Measurements from ENCODE around the gene GSTP1. TPM values are rescaled to one million over a fixed set of nuclear protein-coding genes. Genes with fewer than 3 reads are reported as not detected.
"Not testable (repeated sequence)": the region's sequence is repeated elsewhere in the genome, so short reads cannot be mapped to it uniquely, and the experiment has no call there.

GSTP1 gene
- total RNA-seq, 2 experiments from 2014 or later: 339 to 406 TPM

- Mint-ChIP-seq H3K27me3 (peaks cover 9% of the 10 kb centered on the region), H3K4me3 (peak overlapping the region; percentile 65), H3K27ac (peak overlapping the region; percentile 94), H3K36me3 (peaks cover 7% of the 10 kb centered on the region), H3K4me1 (peaks cover 37% of the 10 kb centered on the region), H3K9me3 (ENCODE audit: low read depth) (no peaks in the 10 kb centered on the region)
- CTCF ChIA-PET: interaction anchor here (0.6 to 7.5 kb wide), 27 partner anchors 9 to 733 kb away, joined by 3 to 111 read pairs (median 4); partner anchors contain the start of genes GSTP1 and NUDT8
- ATAC-seq: peak; percentile 57
- DNase-seq: peak; percentile 83
These were observed 31.4 kb downstream of the GSTP1 start for GRCh38 chr11:67614730-67615714.

- peaks cover 6% of the 10 kb centered on the region for H3K36me3 Mint-ChIP-seq
- no peak overlapping the region for H3K27ac Mint-ChIP-seq
- no peaks in the 10 kb centered on the region for H3K9me3 Mint-ChIP-seq (ENCODE audit: low read depth)
- ATAC-seq (no peak), DNase-seq (no peak)
- peaks cover 9% of the 10 kb centered on the region for H3K27me3 Mint-ChIP-seq
- peaks cover 37% of the 10 kb centered on the region for H3K4me1 Mint-ChIP-seq
- CTCF ChIA-PET: interaction anchor here (0.6 to 7.5 kb wide), 9 partner anchors 8 to 100 kb away, joined by 3 to 111 read pairs (median 3); partner anchors contain the start of genes GSTP1 and NUDT8
- peak overlapping the region; percentile 37 for H3K4me3 Mint-ChIP-seq
These were observed 32.3 kb downstream of the GSTP1 start for GRCh38 chr11:67615728-67616430.

- DNase-seq: no peak
- H3K36me3 Mint-ChIP-seq: peaks cover 5% of the 10 kb centered on the region
- no peak for ATAC-seq
- peak overlapping the region; percentile 37 for H3K4me3 Mint-ChIP-seq
- peaks cover 9% of the 10 kb centered on the region for H3K27me3 Mint-ChIP-seq
- H3K4me1 Mint-ChIP-seq: peaks cover 36% of the 10 kb centered on the region
- peak overlapping the region; percentile 11 for H3K27ac Mint-ChIP-seq
- H3K9me3 Mint-ChIP-seq (ENCODE audit: low read depth): no peaks in the 10 kb centered on the region
- CTCF ChIA-PET: interaction anchor here (0.5 to 7.5 kb wide), 10 partner anchors 9 to 101 kb away, joined by 3 to 111 read pairs (median 3); partner anchors contain the start of gene NUDT8
These were observed 33.0 kb downstream of the GSTP1 start for GRCh38 chr11:67616431-67617242.

GRCh38 chr11:67617243-67617953 is 33.8 kb downstream of the GSTP1 start:
- Mint-ChIP-seq H3K36me3 (peaks cover 2% of the 10 kb centered on the region), H3K9me3 (ENCODE audit: low read depth) (no peaks in the 10 kb centered on the region), H3K27ac (peak overlapping the region; percentile 11), H3K4me1 (peaks cover 32% of the 10 kb centered on the region), H3K27me3 (peaks cover 9% of the 10 kb centered on the region), H3K4me3 (no peak overlapping the region)
- CTCF ChIA-PET: interaction anchor here (0.7 to 7.5 kb wide), 4 partner anchors 12 to 42 kb away, joined by 3 to 111 read pairs (median 14); partner anchors contain the start of gene NUDT8
- no peak for DNase-seq
- ATAC-seq: no peak

DNA sequence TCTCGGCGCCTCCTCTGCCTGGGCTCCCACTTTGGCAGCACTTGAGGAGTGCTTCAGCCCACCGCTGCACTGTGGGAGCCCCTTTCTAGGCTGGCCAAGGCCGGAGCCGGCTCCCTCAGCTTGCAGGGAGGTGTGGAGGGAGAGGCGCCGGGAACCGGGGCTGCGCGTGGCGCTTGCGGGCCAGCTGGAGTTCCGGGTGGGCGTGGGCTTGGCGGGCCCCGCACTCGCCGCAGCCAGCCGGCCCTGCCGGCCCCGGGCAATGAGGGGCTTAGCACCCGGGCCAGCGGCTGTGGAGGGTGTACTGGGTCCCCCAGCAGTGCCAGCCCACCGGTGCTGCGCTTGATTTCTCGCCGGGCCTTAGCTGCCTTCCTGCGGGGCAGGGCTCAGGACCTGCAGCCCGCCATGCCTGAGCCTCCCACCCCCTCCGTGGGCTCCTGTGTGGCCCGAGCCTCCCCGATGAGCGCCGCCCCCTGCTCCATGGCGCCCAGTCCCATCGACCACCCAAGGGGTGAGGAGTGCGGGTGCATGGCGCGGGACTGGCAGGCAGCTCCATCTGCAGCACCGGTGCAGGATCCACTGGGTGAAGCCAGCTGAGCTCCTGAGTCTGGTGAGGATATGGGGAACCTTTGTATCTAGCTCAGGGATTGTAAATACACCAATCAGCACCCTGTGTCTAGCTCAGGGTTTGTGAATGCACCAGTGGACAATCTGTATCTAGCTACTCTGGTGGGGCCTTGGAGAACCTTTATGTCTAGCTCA is 35.5 kb downstream of the GSTP1 start:
- CTCF ChIA-PET: interaction anchor here (2.2 to 7.5 kb wide), 2 partner anchors 10 to 11 kb away, joined by 12 to 111 read pairs; partner anchors contain the start of gene NUDT8
- not testable (repeated sequence) for ATAC-seq; H3K4me3 Mint-ChIP-seq; H3K27ac Mint-ChIP-seq; H3K36me3 Mint-ChIP-seq; H3K9me3 Mint-ChIP-seq (ENCODE audit: low read depth); H3K27me3 Mint-ChIP-seq; DNase-seq
- peaks cover 23% of the 10 kb centered on the region for H3K4me1 Mint-ChIP-seq

- H3K9me3 Mint-ChIP-seq (ENCODE audit: low read depth); ATAC-seq; H3K4me3 Mint-ChIP-seq; H3K27ac Mint-ChIP-seq; DNase-seq; H3K36me3 Mint-ChIP-seq; H3K27me3 Mint-ChIP-seq: not testable (repeated sequence)
- CTCF ChIA-PET: interaction anchor here (2.2 kb wide), 1 partner anchor 10 kb away, joined by 12 read pairs; the partner anchor contains the start of gene NUDT8
- H3K4me1 Mint-ChIP-seq: peaks cover 16% of the 10 kb centered on the region
These were observed 36.3 kb downstream of the GSTP1 start for GRCh38 chr11:67619683-67620618.

- ATAC-seq; H3K4me3 Mint-ChIP-seq; DNase-seq; H3K27me3 Mint-ChIP-seq; H3K36me3 Mint-ChIP-seq; H3K9me3 Mint-ChIP-seq (ENCODE audit: low read depth); H3K4me1 Mint-ChIP-seq; H3K27ac Mint-ChIP-seq: not testable (repeated sequence)
- CTCF ChIA-PET: interaction anchor here (2.2 kb wide), 1 partner anchor 9 kb away, joined by 12 read pairs; the partner anchor contains the start of gene NUDT8
These were observed 37.0 kb downstream of the GSTP1 start for GRCh38 chr11:67620621-67621020.

DNA sequence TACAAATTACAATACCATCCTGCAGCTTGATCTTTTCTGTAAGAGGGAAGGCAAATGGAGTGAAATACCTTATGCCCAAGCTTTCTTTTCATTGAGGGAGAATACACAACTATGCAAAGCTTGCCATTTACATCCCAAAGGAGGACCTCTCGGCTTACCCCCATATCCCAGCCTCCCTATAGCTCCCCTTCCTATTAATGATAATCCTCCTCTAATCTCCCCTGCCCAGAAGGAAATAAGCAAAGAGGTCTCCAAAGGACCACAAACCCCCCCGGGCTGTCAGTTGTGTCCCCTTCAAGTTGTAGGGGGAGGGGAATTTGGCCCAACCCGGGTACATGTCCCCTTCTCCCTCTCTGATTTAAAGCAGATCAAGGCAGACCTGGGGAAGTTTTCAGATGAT is 38.3 kb downstream of the GSTP1 start:
- H3K9me3 Mint-ChIP-seq (ENCODE audit: low read depth); H3K4me3 Mint-ChIP-seq; ATAC-seq; H3K27me3 Mint-ChIP-seq; CTCF ChIA-PET; H3K36me3 Mint-ChIP-seq; DNase-seq; H3K4me1 Mint-ChIP-seq; H3K27ac Mint-ChIP-seq: not testable (repeated sequence)

DNA sequence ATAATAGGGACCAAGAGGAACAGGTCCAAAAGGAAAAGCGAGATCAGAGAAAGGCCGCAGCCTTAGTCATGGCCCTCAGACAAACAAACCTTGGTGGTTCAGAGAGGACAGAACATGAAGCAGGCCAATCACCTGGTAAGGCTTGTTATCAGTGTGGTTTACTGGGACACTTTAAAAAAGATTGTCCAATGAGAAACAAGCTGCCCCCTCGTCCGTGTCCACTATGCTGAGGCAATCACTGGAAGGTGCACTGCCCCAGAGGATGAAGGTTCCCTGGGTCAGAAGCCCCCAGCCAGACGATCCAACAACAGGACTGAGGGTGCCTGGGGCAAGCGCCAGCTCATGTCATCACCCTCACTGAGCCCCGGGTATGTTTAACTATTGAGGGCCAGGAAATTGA is 39.3 kb downstream of the GSTP1 start:
- CTCF ChIA-PET: interaction anchor here (0.8 kb wide), 1 partner anchor 9 kb away, joined by 3 read pairs; no protein-coding TSS in a partner anchor
- not testable (repeated sequence) for H3K36me3 Mint-ChIP-seq; H3K27ac Mint-ChIP-seq; H3K27me3 Mint-ChIP-seq; ATAC-seq; DNase-seq; H3K4me3 Mint-ChIP-seq; H3K4me1 Mint-ChIP-seq; H3K9me3 Mint-ChIP-seq (ENCODE audit: low read depth)

- H3K27me3 Mint-ChIP-seq; H3K27ac Mint-ChIP-seq; H3K36me3 Mint-ChIP-seq; H3K4me3 Mint-ChIP-seq; ATAC-seq; H3K4me1 Mint-ChIP-seq; H3K9me3 Mint-ChIP-seq (ENCODE audit: low read depth); DNase-seq: not testable (repeated sequence)
- CTCF ChIA-PET: interaction anchor here (0.8 to 1.0 kb wide), 2 partner anchors 10 kb away, joined by 3 read pairs; no protein-coding TSS in a partner anchor
These were observed 40.2 kb downstream of the GSTP1 start for GRCh38 chr11:67623795-67624194.
